HepG2 (cell line): ENCODE results near the gene ACP7. TPM values are rescaled to one million over a fixed set of nuclear protein-coding genes. Genes with fewer than 3 reads are reported as not detected.

ENCODE experiments used
- CCDC6 ChIP-seq: sonication (generic); formaldehyde crosslinking; IDR thresholded peaks from 2 replicates; pipeline ENCODE4 v1.8.1; 2022; ENCODE audit warnings: mild to moderate bottlenecking, missing genetic modification reagents, moderate library complexity
- ELF1 ChIP-seq: sonication (generic); formaldehyde crosslinking; IDR thresholded peaks from 2 replicates; pipeline ENCODE4 v1.4.0; 2020; ENCODE audit warnings: missing genetic modification reagents
- MIER2 ChIP-seq: IDR thresholded peaks from 2 replicates; pipeline ENCODE4 v1.6.1; 2016; ENCODE audit warnings: missing biosample characterization, missing genetic modification reagents
- MXD4 ChIP-seq: IDR thresholded peaks from 2 replicates; pipeline ENCODE4 v1.6.1; 2016; ENCODE audit warnings: mild to moderate bottlenecking, missing biosample characterization, missing genetic modification reagents
- PCBP1 ChIP-seq: fragments of 200-400 bp; formaldehyde crosslinking; IDR thresholded peaks from 2 replicates; pipeline ENCODE4 v1.6.1; 2017; ENCODE audit warnings: mild to moderate bottlenecking, low read depth, low read length, borderline replicate concordance
- SIX1 ChIP-seq: sonication (generic); formaldehyde crosslinking; IDR thresholded peaks from 2 replicates; pipeline ENCODE4 v1.4.0; 2020; ENCODE audit warnings: missing genetic modification reagents, borderline replicate concordance
- TCF12 ChIP-seq, 2 experiments: fragments of 450-650 bp in 1 of 2; sonication (generic) in 1 of 2; formaldehyde crosslinking in 1 of 2; IDR thresholded peaks; 2 replicates each; pipeline versions ENCODE4 v1.6.1 to v1.8.0; 2017 to 2022; ENCODE audit warnings: antibody characterized with exemption in 1 of 2, mild to moderate bottlenecking in 1 of 2, missing genetic modification reagents in 1 of 2, moderate library complexity in 1 of 2
- ZBTB20 ChIP-seq: sonication (generic); formaldehyde crosslinking; IDR thresholded peaks from 2 replicates; pipeline ENCODE4 v1.8.1; 2023; ENCODE audit warnings: missing genetic modification reagents, low read depth, mild to moderate bottlenecking, borderline replicate concordance
- ZNF552 ChIP-seq: sonication (generic); formaldehyde crosslinking; IDR thresholded peaks from 2 replicates; pipeline ENCODE4 v1.9.0; 2022; ENCODE audit warnings: missing genetic modification reagents, mild to moderate bottlenecking, borderline replicate concordance
- ZNF879 ChIP-seq: sonication (generic); formaldehyde crosslinking; IDR thresholded peaks from 2 replicates; pipeline ENCODE4 v1.8.1; 2023; ENCODE audit warnings: missing genetic modification reagents
- polyA plus RNA-seq, 8 experiments: library from polyadenylated mRNA; depleted of rRNA in 3 of 8; stranded (reverse) in 7 of 8; unstranded in 1 of 8; fragments of >200 nt; fragmentation: Illumina TruSeq in 4 of 8; extraction: Trizol in 4 of 8; gene quantifications; 2 replicates each; pipeline versions ENCODE4 v1.2.1 to v1.2.3, GENCODE V29; 2011 to 2016; ENCODE audit warnings: low read depth in 4 of 8, missing spikeins in 1 of 8, mixed read lengths in 1 of 8; ENCODE audit not compliant: insufficient read depth in 1 of 8
- total RNA-seq, 5 experiments: library from RNA; depleted of rRNA; stranded (reverse); fragments of >200 nt; fragmentation: Illumina TruSeq; extraction: Trizol; gene quantifications; 2 replicates each; pipeline ENCODE4 v1.2.3, GENCODE V29; 2016; ENCODE audit warnings: low read depth in 1 of 5
- TF ChIP-seq, protein P1 (sequence below): sonication (generic); formaldehyde crosslinking; IDR thresholded peaks from 2 replicates; pipeline ENCODE4 v1.9.0; 2021; ENCODE audit warnings: missing genetic modification reagents, mild to moderate bottlenecking, borderline replicate concordance
- TF ChIP-seq, protein P2 (sequence below): sonication (generic); IDR thresholded peaks from 2 replicates; pipeline ENCODE4 v1.6.1; 2016; ENCODE audit warnings: low read depth, borderline replicate concordance
- TF ChIP-seq, protein P3 (sequence below): sonication (generic); formaldehyde crosslinking; conservative IDR thresholded peaks from 2 replicates; pipeline ENCODE4 v1.8.0; 2022; ENCODE audit warnings: missing genetic modification reagents
- TF ChIP-seq, protein P4 (sequence below): sonication (generic); formaldehyde crosslinking; IDR thresholded peaks from 2 replicates; pipeline ENCODE4 v1.4.0; 2020; ENCODE audit warnings: missing genetic modification reagents
- TF ChIP-seq, protein P5 (sequence below): sonication (generic); formaldehyde crosslinking; IDR thresholded peaks from 2 replicates; pipeline ENCODE4 v1.4.0; 2020; ENCODE audit warnings: missing genetic modification reagents, borderline replicate concordance

The ACP7 gene
- total and polyA plus RNA-seq, 2 of the 13 experiments (the other 11 are each of a cell fraction or from before 2014, with no cell fraction given), result not detected

- TF ChIP-seq, protein P1, sequence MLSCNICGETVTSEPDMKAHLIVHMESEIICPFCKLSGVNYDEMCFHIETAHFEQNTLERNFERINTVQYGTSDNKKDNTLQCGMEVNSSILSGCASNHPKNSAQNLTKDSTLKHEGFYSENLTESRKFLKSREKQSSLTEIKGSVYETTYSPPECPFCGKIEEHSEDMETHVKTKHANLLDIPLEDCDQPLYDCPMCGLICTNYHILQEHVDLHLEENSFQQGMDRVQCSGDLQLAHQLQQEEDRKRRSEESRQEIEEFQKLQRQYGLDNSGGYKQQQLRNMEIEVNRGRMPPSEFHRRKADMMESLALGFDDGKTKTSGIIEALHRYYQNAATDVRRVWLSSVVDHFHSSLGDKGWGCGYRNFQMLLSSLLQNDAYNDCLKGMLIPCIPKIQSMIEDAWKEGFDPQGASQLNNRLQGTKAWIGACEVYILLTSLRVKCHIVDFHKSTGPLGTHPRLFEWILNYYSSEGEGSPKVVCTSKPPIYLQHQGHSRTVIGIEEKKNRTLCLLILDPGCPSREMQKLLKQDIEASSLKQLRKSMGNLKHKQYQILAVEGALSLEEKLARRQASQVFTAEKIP (CRISPR knock-in tag), result no peak
- TF ChIP-seq, protein P2, sequence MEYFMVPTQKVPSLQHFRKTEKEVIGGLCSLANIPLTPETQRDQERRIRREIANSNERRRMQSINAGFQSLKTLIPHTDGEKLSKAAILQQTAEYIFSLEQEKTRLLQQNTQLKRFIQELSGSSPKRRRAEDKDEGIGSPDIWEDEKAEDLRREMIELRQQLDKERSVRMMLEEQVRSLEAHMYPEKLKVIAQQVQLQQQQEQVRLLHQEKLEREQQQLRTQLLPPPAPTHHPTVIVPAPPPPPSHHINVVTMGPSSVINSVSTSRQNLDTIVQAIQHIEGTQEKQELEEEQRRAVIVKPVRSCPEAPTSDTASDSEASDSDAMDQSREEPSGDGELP, result peak; percentile 20; the same call in 1 of the 2 replicates
- TF ChIP-seq ELF1 (CRISPR knock-in tag) (peak; percentile 43; the same call in 1 of the 2 replicates), ZNF552 (CRISPR knock-in tag) (no peak), PCBP1 (peak; percentile 51; the same call in 1 of the 2 replicates), ZBTB20 (CRISPR knock-in tag) (no peak), CCDC6 (CRISPR knock-in tag) (no peak; the same call in 1 of the 2 replicates), MXD4 (peak; percentile 79), SIX1 (CRISPR knock-in tag) (no peak), TCF12 (IDR thresholded peaks at IDR 0.05) (no peak), TCF12 (CRISPR knock-in tag; IDR thresholded peaks at IDR 0.05) (no peak; the same call in 1 of the 2 replicates), MIER2 (no peak), ZNF879 (CRISPR knock-in tag) (no peak)
- TF ChIP-seq, protein P3, sequence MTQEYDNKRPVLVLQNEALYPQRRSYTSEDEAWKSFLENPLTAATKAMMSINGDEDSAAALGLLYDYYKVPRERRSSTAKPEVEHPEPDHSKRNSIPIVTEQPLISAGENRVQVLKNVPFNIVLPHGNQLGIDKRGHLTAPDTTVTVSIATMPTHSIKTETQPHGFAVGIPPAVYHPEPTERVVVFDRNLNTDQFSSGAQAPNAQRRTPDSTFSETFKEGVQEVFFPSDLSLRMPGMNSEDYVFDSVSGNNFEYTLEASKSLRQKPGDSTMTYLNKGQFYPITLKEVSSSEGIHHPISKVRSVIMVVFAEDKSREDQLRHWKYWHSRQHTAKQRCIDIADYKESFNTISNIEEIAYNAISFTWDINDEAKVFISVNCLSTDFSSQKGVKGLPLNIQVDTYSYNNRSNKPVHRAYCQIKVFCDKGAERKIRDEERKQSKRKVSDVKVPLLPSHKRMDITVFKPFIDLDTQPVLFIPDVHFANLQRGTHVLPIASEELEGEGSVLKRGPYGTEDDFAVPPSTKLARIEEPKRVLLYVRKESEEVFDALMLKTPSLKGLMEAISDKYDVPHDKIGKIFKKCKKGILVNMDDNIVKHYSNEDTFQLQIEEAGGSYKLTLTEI (CRISPR knock-in tag), result no peak
- TF ChIP-seq, protein P4, sequence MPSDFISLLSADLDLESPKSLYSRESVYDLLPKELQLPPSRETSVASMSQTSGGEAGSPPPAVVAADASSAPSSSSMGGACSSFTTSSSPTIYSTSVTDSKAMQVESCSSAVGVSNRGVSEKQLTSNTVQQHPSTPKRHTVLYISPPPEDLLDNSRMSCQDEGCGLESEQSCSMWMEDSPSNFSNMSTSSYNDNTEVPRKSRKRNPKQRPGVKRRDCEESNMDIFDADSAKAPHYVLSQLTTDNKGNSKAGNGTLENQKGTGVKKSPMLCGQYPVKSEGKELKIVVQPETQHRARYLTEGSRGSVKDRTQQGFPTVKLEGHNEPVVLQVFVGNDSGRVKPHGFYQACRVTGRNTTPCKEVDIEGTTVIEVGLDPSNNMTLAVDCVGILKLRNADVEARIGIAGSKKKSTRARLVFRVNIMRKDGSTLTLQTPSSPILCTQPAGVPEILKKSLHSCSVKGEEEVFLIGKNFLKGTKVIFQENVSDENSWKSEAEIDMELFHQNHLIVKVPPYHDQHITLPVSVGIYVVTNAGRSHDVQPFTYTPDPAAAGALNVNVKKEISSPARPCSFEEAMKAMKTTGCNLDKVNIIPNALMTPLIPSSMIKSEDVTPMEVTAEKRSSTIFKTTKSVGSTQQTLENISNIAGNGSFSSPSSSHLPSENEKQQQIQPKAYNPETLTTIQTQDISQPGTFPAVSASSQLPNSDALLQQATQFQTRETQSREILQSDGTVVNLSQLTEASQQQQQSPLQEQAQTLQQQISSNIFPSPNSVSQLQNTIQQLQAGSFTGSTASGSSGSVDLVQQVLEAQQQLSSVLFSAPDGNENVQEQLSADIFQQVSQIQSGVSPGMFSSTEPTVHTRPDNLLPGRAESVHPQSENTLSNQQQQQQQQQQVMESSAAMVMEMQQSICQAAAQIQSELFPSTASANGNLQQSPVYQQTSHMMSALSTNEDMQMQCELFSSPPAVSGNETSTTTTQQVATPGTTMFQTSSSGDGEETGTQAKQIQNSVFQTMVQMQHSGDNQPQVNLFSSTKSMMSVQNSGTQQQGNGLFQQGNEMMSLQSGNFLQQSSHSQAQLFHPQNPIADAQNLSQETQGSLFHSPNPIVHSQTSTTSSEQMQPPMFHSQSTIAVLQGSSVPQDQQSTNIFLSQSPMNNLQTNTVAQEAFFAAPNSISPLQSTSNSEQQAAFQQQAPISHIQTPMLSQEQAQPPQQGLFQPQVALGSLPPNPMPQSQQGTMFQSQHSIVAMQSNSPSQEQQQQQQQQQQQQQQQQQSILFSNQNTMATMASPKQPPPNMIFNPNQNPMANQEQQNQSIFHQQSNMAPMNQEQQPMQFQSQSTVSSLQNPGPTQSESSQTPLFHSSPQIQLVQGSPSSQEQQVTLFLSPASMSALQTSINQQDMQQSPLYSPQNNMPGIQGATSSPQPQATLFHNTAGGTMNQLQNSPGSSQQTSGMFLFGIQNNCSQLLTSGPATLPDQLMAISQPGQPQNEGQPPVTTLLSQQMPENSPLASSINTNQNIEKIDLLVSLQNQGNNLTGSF (CRISPR knock-in tag), result 0 out of 2 replicates have a peak, but pooled peaks have one; percentile 55
- TF ChIP-seq, protein P5, sequence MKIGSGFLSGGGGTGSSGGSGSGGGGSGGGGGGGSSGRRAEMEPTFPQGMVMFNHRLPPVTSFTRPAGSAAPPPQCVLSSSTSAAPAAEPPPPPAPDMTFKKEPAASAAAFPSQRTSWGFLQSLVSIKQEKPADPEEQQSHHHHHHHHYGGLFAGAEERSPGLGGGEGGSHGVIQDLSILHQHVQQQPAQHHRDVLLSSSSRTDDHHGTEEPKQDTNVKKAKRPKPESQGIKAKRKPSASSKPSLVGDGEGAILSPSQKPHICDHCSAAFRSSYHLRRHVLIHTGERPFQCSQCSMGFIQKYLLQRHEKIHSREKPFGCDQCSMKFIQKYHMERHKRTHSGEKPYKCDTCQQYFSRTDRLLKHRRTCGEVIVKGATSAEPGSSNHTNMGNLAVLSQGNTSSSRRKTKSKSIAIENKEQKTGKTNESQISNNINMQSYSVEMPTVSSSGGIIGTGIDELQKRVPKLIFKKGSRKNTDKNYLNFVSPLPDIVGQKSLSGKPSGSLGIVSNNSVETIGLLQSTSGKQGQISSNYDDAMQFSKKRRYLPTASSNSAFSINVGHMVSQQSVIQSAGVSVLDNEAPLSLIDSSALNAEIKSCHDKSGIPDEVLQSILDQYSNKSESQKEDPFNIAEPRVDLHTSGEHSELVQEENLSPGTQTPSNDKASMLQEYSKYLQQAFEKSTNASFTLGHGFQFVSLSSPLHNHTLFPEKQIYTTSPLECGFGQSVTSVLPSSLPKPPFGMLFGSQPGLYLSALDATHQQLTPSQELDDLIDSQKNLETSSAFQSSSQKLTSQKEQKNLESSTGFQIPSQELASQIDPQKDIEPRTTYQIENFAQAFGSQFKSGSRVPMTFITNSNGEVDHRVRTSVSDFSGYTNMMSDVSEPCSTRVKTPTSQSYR (CRISPR knock-in tag), result peak; percentile 63; the same call in 1 of the 2 replicates
Observed at GRCh38 chr19:39125554-39126311, 41.6 kb downstream of the ACP7 start, which contains the start of gene PAK4 (continued).
